HT-29 (cell line): ENCODE results near the gene PODXL. TPM values are rescaled to one million over a fixed set of nuclear protein-coding genes. Genes with fewer than 3 reads are reported as not detected.

ENCODE experiments used
- DNase-seq: peaks from one replicate; pipeline ENCODE4 v3.0.0-alpha.2; 2015; ENCODE audit warnings: low spot score
- total RNA-seq: library from RNA; depleted of rRNA; stranded (reverse); fragments of >200 nt; shearing (Covaris generic); gene quantifications from 2 replicates; pipeline ENCODE4 v1.2.3, GENCODE V29; 2014; rRNA removed

PODXL gene
- total RNA-seq, 1 experiment from 2014 or later, result 67.9 TPM

- no peak for DNase-seq
These were observed 101.9 kb downstream of the PODXL start for GRCh38 chr7:131454498-131454897.

Other genes with a start within 250 kb of the PODXL start
- 11.2 and 12.1 TPM in 2 replicates for gene MKLN1, start 228.8 kb downstream of the PODXL start, total RNA-seq